Measurements from ENCODE around the gene BTG4.

Gene BTG4

GRCh38 chr11:111449696-111450479, 62.3 kb downstream of the BTG4 start:
- TF ChIP-seq CTCF (IDR thresholded peaks at IDR 0.05; ENCODE audit: control insufficient read depth, insufficient read depth, low read depth, low read length, missing control alignments), result no peak
- DNase-seq (ENCODE audit: low read depth), result no peak
- H3K4me3 ChIP-seq (ENCODE audit: control insufficient read depth, low read depth, low read length), result no peak overlapping the region

GRCh38 chr11:111448831-111449557, 63.2 kb downstream of the BTG4 start:
- H3K4me3 ChIP-seq (ENCODE audit: control insufficient read depth, low read depth, low read length), result no peak overlapping the region
- no peak for DNase-seq (ENCODE audit: low read depth)
- TF ChIP-seq CTCF (IDR thresholded peaks at IDR 0.05; ENCODE audit: control insufficient read depth, insufficient read depth, low read depth, low read length, missing control alignments), result no peak

- no peak for DNase-seq (ENCODE audit: low read depth)
- no peak for TF ChIP-seq CTCF (IDR thresholded peaks at IDR 0.05; ENCODE audit: control insufficient read depth, insufficient read depth, low read depth, low read length, missing control alignments)
- no peak overlapping the region for H3K4me3 ChIP-seq (ENCODE audit: control insufficient read depth, low read depth, low read length)
These were observed 63.8 kb downstream of the BTG4 start for GRCh38 chr11:111448414-111448813.

- no peak for DNase-seq (ENCODE audit: low read depth)
- no peak for TF ChIP-seq CTCF (IDR thresholded peaks at IDR 0.05; ENCODE audit: control insufficient read depth, insufficient read depth, low read depth, low read length, missing control alignments)
- no peak overlapping the region for H3K4me3 ChIP-seq (ENCODE audit: control insufficient read depth, low read depth, low read length)
These were observed 64.3 kb downstream of the BTG4 start for GRCh38 chr11:111447931-111448330.

- DNase-seq (ENCODE audit: low read depth), result no peak
- H3K4me3 ChIP-seq (ENCODE audit: control insufficient read depth, low read depth, low read length), result no peak overlapping the region
- no peak for TF ChIP-seq CTCF (IDR thresholded peaks at IDR 0.05; ENCODE audit: control insufficient read depth, insufficient read depth, low read depth, low read length, missing control alignments)
These were observed 65.1 kb downstream of the BTG4 start for GRCh38 chr11:111447112-111447471.

GRCh38 chr11:111446404-111447111, 65.6 kb downstream of the BTG4 start:
- DNase-seq (ENCODE audit: low read depth), result peak; percentile 83
- H3K4me3 ChIP-seq (ENCODE audit: control insufficient read depth, low read depth, low read length), result no peak overlapping the region
- peak; percentile 94 for TF ChIP-seq CTCF (IDR thresholded peaks at IDR 0.05; ENCODE audit: control insufficient read depth, insufficient read depth, low read depth, low read length, missing control alignments)

Measured in AG09309 (cell line).